HuH-7 (cell line): ENCODE results near the gene PDE3B.
"Not testable (repeated sequence)": the region's sequence is repeated elsewhere in the genome, so short reads cannot be mapped to it uniquely, and the experiment has no call there.

Experiments
- DNase-seq: peaks from one replicate; pipeline ENCODE4 v3.0.0; 2011; ENCODE audit warnings: low spot score

Gene PDE3B

GRCh38 chr11:14746857-14747395 is 103.3 kb downstream of the PDE3B start:
- DNase-seq = no peak

DNA sequence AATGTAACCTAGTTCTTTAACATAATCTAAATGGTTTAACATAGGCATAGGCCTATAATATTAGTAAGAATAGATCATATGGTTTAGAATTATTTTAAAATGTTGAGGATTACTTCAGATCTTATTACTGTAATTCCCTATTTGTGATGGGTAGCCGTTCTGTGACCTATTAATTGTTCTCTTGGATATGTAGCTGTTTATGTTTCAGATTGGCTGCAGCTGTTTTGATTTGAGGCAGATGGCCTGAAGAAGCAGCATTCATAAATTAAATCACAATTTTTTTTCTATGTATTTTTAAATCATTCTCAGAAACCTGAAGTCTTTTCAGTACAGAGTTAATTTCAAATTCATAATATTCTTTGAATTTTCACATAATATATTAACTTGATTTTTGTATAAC is 104.5 kb downstream of the PDE3B start:
- DNase-seq = no peak

DNA sequence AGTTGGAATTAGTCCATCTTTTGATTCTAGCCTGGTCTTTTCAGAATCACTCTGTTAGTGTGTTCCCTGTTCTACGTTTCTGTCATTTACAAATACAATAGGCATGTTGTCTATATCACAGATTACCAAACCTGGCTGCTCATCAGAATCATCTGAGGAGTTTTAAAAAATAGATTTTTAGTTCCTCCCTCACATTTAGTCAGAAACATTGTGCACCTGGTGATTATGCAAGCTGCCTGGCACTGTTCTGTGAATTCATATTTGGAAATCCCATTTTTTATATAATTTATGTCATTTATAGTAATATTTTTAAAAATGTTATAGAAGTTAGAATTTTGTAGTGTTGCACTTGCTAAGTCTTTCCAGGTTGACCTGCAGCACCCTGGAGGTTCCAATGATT is 107.3 kb downstream of the PDE3B start:
- DNase-seq = no peak

DNA sequence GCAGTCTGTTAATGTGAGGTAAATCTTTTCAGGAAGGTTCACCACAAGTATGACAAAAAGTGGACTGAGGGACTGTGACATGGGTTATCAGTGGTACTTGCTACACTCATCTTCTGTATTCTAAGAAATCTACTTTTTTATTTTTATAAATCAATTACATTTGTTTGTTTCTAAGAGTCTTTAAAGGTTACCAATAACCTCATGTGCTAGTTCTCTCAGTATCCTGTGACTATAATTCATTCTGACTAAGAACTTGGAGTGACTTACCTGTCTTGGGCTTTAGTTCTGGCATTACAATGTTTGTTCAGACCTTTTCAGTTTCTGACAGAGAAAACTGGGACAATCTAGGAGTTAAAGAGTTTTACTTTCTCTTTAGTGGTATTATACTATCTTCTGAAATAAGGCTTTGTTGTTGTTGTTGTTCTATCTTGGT is 108.4 kb downstream of the PDE3B start:
- no peak for DNase-seq

- no peak for DNase-seq
These were observed 111.5 kb downstream of the PDE3B start for GRCh38 chr11:14755140-14755539.

- no peak for DNase-seq
These were observed 112.7 kb downstream of the PDE3B start for GRCh38 chr11:14756349-14756748.

DNA sequence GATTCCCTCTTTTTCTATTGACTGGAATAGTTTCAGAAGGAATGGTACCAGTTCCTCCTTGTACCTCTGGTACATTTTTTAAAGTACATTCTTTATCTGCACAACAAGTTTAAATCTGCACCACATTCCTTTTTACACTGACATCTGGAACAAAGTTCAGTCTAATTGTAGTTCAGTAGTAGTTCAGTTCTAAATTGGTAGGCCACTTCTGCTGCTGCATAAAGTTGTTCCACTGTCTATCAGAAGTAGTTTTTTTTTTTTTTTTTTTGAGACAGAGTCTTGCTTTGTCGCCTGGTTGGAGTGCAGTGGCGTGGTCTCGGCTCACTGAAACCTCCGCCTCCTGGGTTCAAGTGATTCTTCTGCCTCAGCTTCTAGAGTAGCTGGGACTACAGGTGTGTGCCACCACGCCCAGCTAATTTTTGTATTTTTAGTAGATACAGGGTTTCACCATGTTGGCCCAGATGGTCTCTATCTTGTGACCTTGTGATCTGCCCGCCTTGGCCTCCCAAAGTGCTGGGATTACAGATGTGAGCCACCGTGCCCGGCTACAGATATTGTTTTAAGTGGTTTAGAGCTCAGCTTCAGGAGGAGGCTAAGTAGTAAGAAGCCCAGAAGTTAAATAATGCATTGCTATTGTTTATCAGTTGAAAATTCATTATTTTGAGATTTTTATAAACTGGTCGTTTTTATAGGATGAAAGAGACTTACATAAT is 115.9 kb downstream of the PDE3B start:
- DNase-seq = not testable (repeated sequence)

DNA sequence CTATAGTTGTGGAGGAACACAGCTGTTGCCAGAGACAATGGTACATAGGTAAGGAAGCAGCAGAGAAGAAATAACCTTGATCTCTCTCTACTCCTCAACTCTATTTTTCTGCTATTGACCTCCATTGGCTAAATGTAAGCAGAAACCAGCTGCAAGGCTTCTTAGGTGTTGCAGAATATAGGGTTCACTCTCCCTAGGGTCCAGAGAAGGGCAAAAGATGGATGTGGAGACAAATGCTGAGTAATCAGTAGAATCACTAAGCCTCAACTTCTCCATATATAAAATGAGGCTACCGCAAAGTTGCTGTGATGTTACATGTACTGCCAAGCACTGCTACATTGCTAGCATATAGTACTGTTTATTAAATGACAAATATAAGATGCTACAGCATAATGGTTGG is 120.6 kb downstream of the PDE3B start:
- DNase-seq = no peak

DNA sequence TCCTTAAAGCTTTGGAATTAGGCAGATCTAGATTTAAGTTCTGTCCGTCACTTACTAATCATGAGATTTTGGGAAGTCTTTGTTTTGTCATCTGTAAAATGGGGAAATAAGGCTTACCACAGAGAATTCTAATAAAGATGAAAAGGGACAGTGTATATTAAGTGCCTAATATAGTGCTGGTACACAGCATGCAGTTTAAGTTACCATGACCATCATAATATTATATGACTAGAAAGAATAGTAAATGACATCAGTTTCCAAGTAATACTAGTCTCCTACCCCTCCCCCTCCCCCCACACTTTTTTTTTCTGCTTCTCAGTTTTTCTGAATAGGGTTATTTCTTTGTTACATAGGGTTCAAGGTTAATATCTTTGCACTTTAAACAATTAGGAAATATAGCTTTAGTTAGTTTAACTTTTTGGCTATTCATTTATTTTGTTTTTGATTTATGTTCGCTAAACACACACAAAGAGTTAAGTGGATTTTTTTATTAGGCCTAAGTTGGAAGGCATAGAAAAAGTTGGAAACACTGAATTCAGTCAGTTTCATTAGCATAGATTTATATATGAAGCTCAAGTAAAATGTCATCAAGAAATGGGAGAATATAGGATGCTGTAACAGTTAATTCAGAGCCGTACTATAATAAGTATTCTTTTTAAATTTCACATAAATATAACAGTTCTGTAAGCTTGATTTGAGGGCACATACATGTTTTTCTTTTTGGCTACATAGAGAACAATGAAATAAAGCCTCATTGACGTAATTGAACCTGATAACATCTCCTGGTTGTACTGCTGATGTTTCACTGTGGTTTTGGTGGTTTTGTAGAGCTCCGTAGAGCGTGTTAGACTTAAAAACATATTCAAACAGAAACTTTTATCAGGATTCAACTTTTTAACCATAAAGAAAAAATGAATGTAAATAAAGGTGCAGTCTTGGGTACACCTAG is 121.2 kb downstream of the PDE3B start:
- DNase-seq = no peak

DNA sequence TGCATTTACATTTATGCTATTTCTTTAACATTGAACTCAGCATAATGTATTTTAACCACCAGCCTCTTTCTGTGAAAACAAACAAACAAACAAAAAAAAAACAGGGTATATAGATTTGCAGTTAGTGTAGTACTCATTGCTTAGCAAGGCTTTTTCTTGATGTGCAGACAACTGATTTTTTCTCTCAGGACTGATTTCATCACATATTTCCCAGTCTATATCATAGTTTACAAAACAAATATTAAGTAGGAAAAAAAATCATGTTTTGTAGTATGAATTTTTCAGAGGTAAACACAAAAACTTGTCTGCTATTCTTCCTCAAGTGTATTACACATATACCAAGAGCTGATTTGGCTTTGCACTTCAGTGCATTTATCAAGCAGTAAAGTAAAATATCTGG is 123.0 kb downstream of the PDE3B start:
- no peak for DNase-seq

DNA sequence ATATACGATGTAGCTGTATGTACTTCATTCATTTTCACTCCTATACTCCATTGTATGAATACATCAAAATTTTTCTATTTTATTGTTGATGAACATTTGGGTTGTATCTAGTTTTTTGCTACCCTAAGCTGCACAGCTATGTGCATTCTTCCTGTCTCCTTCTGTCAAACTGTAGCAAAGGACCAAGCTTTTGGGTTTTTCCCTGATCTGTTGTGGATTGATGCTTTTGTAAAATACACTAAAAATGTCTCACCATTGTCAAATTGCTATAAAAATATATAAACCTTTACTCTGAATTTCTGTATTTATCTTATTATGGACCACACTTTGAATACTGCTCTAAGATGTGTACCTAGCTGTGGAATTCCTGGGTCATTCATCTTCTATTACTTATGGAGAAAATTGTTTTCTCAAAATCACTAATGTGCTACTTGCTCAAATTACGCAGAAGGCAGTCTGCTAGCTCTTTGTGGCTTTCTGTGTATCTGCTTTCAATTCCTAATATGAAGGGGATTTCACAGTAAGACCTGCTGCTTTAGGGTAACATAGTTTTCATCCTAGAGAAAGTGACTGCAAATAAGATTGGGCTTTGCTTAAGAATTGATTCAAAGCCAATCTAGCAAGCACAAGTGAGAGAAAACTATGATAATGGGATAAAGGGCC is 125.1 kb downstream of the PDE3B start:
- no peak for DNase-seq

- peak; percentile 3 for DNase-seq
These were observed 130.2 kb downstream of the PDE3B start for GRCh38 chr11:14773755-14774154.

GRCh38 chr11:14774721-14775120 is 131.1 kb downstream of the PDE3B start:
- DNase-seq = no peak

DNA sequence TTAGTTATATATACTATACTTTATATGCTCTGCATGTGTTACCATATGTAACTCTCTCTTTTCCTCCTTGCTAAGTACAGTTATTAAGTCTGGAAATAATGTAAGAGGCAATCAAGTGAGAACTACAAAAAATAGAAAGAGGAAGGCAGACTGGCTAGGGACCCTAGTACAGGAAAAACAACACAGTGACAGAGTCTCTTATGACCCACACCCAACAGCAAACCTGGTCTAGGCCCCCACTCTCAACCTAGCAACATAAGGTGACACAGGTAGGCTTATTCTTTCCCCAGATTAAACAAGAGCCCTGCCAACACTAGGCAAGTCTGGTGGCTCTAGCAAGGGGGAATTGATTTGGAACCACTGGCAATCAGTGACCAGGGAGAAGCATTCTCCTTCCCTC is 132.3 kb downstream of the PDE3B start:
- DNase-seq = no peak

DNA sequence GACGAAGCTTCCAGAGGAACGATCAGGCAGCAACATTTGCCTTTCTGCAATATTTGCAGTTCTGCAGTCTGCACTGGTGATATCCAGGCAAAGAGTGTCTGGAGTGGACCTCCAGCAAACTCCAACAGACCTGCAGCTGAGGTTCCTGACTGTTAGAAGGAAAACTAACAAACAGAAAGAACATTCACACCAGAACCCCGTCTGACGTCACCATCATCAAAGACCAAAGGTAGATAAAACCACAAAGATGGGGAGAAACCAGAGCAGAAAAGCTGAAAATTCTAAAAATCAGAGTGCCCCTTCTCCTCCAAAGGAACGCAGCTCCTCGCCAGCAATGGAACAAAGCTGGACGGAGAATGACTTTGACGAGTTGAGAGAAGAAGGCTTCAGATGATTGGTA is 134.9 kb downstream of the PDE3B start:
- DNase-seq = not testable (repeated sequence)

GRCh38 chr11:14783788-14784187 is 140.2 kb downstream of the PDE3B start:
- DNase-seq = no peak

- no peak for DNase-seq
These were observed 140.6 kb downstream of the PDE3B start for GRCh38 chr11:14784230-14784629.

- DNase-seq = no peak
These were observed 146.4 kb downstream of the PDE3B start for GRCh38 chr11:14789879-14790484.

- no peak for DNase-seq
These were observed 149.9 kb downstream of the PDE3B start for GRCh38 chr11:14793546-14793945.

DNA sequence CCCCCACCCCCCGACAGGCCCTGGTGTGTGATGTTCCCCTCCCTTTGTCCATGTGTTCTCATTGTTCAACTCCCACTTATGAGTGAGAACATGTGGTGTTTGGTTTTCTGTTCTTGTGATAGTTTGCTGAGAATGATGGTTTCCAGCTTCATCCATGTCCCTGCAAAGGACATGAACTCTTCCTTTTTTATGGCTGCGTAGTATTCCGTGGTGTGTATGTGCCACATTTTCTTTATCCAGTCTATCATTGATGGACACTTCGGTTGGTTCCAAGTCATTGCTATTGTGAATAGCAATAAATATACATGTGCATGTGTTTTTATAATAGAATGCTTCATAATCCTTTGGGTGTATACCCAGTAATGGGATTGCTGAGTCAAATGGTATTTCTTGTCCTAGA is 152.4 kb downstream of the PDE3B start:
- not testable (repeated sequence) for DNase-seq

GRCh38 chr11:14803846-14804245 is 160.2 kb downstream of the PDE3B start:
- no peak for DNase-seq

- DNase-seq = no peak
These were observed 165.9 kb downstream of the PDE3B start for GRCh38 chr11:14809466-14809865.
